AG04450 (cell line): ENCODE data around the gene SERP1. TPM values are rescaled to one million over a fixed set of nuclear protein-coding genes. Genes with fewer than 3 reads are reported as not detected.

Experiments
- CTCF ChIA-PET: fragments of 300-600, 350-600 bp; formaldehyde crosslinking; extraction: SDS; loops from one replicate; lab custom pipeline; 2022; ENCODE audit warnings: antibody characterized with exemption, inconsistent platforms; lab: Charles Lee
- POLR2A ChIA-PET: fragments of 350-600 bp; formaldehyde crosslinking; extraction: SDS; loops from one replicate; lab custom pipeline; 2021; ENCODE audit warnings: antibody characterized with exemption, inconsistent platforms; lab: Yijun Ruan, JAX
- DNase-seq: peaks from one replicate; pipeline ENCODE4 v3.0.0-alpha.2; 2011; ENCODE audit warnings: low read depth, low spot score
- H3K27ac ChIP-seq: one replicate; pipeline ENCODE4 v1.5.1; 2012; ENCODE audit warnings: low read depth, low read length, control low read depth
- H3K27me3 ChIP-seq: one replicate; pipeline ENCODE4 v1.6.0; 2012; ENCODE audit warnings: low read length; ENCODE audit not compliant: control insufficient read depth, insufficient read depth
- H3K4me3 ChIP-seq: 2 replicates; pipeline ENCODE4 v1.5.1; 2011; ENCODE audit warnings: mild to moderate bottlenecking, low read depth, low read length, control low read depth
- H3K9me3 ChIP-seq: 2 replicates; pipeline ENCODE4 v1.5.1; 2012; ENCODE audit warnings: low read length; ENCODE audit not compliant: control insufficient read depth, insufficient read depth
- polyA plus RNA-seq: library from polyadenylated mRNA; depleted of rRNA; stranded (reverse); fragments of >200 nt; gene quantifications from 2 replicates; pipeline ENCODE4 v1.2.3, GENCODE V29; 2011
- TF ChIP-seq, protein P1 (sequence below): IDR thresholded peaks from 2 replicates; pipeline ENCODE4 v1.5.1; 2011; ENCODE audit warnings: low read depth, low read length, control low read depth, inconsistent platforms

Gene SERP1
- polyA plus RNA-seq, 1 experiment = 114 TPM

DNA sequence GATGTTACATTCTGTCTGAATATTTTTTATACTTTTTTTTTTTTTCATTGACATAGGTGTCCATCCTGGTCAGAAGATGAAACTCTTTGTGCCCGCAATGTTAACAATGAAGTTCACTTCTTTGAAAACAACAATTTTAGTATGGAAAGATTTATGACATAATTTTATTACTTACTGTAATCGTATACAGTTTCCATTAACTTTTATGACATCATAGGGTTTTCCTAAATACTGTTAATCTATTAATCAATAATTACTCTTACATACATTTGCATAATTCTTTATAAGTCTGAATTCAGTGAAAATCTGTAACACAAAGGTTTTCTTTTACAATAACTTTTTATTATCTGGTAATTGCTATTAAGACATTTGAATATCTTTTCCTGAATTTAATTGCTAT is 17.9 kb upstream of the SERP1 start:
- ChIA-PET CTCF (no interaction called here), POLR2A (no interaction called here)
- Histone ChIP-seq H3K4me3 (no peak overlapping the region), H3K27me3 (no peaks in the 10 kb centered on the region), H3K27ac (no peak overlapping the region), H3K9me3 (no peaks in the 10 kb centered on the region)
- TF ChIP-seq, protein P1, sequence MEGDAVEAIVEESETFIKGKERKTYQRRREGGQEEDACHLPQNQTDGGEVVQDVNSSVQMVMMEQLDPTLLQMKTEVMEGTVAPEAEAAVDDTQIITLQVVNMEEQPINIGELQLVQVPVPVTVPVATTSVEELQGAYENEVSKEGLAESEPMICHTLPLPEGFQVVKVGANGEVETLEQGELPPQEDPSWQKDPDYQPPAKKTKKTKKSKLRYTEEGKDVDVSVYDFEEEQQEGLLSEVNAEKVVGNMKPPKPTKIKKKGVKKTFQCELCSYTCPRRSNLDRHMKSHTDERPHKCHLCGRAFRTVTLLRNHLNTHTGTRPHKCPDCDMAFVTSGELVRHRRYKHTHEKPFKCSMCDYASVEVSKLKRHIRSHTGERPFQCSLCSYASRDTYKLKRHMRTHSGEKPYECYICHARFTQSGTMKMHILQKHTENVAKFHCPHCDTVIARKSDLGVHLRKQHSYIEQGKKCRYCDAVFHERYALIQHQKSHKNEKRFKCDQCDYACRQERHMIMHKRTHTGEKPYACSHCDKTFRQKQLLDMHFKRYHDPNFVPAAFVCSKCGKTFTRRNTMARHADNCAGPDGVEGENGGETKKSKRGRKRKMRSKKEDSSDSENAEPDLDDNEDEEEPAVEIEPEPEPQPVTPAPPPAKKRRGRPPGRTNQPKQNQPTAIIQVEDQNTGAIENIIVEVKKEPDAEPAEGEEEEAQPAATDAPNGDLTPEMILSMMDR = no peak
- no peak for DNase-seq

DNA sequence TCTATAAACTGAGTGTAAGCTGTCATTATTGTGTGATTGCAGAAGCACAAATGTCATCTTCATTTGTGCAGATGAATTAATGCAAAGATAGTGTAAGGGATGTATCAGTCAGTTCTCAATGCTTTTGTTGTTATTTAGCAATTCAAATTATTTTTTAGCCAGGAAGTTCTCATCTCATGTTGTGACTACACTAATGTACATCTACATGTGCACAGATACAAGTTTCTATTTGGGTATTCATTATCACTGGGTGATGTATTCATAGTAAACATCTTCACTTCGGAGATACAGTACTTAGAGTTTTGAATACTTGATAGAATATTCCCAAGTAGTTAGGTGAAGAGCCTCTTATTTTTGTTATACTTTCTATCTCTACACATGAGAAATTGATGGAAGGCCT is 11.4 kb upstream of the SERP1 start:
- TF ChIP-seq, protein P1 = no peak
- no peaks in the 10 kb centered on the region for H3K9me3 ChIP-seq
- H3K27me3 ChIP-seq = no peaks in the 10 kb centered on the region
- CTCF ChIA-PET = no interaction called here
- H3K4me3 ChIP-seq = no peak overlapping the region
- DNase-seq = no peak
- POLR2A ChIA-PET = no interaction called here
- H3K27ac ChIP-seq = no peak overlapping the region

DNA sequence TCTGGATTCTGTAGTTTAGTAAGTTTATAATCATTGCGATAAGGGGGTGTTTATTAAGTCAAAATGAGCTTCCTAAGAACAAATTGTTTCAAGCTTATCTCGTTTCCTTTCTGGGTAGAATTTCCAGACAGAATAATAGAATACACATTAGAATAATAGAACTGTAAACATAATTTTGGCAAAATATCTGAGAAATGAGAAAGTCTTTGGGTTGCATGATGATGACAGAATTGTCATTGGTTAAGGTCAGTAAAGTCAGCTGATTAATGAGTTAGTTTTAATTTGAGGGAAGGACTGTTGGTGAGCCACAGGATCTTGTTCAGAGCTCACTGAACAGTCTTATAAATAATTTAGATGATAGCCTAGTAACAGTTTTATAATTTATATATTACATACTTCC is 10.5 kb upstream of the SERP1 start:
- no peak for DNase-seq
- H3K27ac ChIP-seq = no peak overlapping the region
- CTCF ChIA-PET = interaction anchor here (1.0 kb wide), 1 partner anchor 308 kb away, joined by 5 read pairs; no protein-coding TSS in a partner anchor
- no peaks in the 10 kb centered on the region for H3K9me3 ChIP-seq
- POLR2A ChIA-PET = interaction anchor here (0.9 kb wide), 1 partner anchor 11 kb away, joined by 4 read pairs; the partner anchor contains the start of genes EIF2A and SERP1
- no peak overlapping the region for H3K4me3 ChIP-seq
- TF ChIP-seq, protein P1 = no peak
- no peaks in the 10 kb centered on the region for H3K27me3 ChIP-seq

DNA sequence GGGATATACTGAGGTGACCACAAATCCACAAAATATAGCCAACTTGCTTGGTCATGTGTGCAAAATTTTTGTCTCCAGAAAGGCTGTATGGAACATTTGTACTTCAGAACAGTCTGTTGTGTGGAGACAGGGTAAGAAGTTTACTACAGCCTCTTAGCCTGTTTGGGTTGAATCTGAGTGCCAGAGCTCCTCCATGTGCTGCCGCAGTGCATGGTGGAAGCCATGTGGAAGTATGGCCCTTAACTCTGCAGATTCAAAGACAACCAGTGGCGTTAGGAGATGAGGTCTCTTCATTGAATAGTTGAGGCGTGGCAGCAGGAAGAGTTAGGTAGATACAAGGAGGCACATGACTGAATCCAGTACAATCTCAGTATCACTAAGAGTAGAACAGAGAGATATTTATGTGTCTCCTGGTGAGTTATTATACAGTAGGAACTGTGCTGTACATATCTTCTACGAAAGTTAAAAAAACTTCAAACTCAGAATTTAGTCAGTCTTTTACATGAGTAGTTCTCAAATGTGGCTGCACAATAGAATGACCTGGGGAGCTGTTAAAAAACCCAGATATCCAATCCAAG is 9.7 kb upstream of the SERP1 start:
- TF ChIP-seq, protein P1 = no peak
- Histone ChIP-seq H3K9me3 (no peaks in the 10 kb centered on the region), H3K4me3 (no peak overlapping the region), H3K27me3 (no peaks in the 10 kb centered on the region), H3K27ac (no peak overlapping the region)
- CTCF ChIA-PET = no interaction called here
- POLR2A ChIA-PET = no interaction called here
- no peak for DNase-seq

DNA sequence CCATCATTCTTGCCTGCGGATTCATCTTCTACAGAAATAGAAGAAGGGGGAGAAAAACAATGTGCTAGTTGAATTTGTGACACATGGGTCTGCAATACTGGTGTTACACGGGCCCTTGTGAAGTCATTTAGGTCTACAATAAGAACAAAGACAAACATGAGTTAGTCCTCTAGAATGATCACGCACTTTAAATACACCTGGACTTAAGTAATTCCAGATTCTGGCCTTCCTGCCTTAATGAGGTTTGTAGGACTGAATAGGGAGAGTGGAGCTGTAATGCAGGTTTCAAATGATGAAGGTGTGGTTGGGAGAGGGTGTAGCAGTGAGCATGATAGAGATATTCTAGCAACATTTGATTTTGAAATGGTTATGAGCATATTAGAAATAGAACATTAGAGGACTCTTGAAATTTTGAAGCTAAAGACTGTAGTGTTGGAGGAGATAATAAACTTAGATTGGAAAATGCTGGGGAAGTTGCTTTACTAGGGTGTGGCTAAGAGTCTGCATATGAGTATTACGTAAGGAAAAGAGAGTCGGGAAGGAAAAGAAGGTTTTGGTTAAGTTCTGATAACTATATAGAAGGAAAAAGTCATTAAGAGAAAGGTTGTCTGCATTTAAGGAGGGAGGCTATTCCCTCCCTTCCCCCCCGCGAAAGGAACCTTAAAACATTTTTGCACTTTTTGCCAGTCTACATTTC is 897 bp upstream of the SERP1 start:
- DNase-seq = no peak
- CTCF ChIA-PET = interaction anchor here (1.7 kb wide), 1 partner anchor 19 kb away, joined by 4 read pairs; no protein-coding TSS in a partner anchor
- TF ChIP-seq, protein P1 = no peak
- H3K9me3 ChIP-seq = peaks cover 2% of the 10 kb centered on the region; the same call in 1 of the 2 replicates
- H3K27me3 ChIP-seq = no peaks in the 10 kb centered on the region
- peak overlapping the region; percentile 93 for H3K27ac ChIP-seq
- H3K4me3 ChIP-seq = peak overlapping the region; percentile 87
- POLR2A ChIA-PET = interaction anchor here (0.9 to 2.4 kb wide), 4 partner anchors 19 to 215 kb away, joined by 3 to 9 read pairs (median 5); partner anchors contain the start of gene TSC22D2
